ENCODE measurements around the gene DRC3. TPM values are rescaled to one million over a fixed set of nuclear protein-coding genes. Genes with fewer than 3 reads are reported as not detected.
A peak's percentile ranks its signal among the peaks of the same experiment; 100 is the strongest.

The DRC3 gene
- total and polyA plus RNA-seq, 4 donors, result 0.61 to 1.5 (median 1.1) TPM

DNA sequence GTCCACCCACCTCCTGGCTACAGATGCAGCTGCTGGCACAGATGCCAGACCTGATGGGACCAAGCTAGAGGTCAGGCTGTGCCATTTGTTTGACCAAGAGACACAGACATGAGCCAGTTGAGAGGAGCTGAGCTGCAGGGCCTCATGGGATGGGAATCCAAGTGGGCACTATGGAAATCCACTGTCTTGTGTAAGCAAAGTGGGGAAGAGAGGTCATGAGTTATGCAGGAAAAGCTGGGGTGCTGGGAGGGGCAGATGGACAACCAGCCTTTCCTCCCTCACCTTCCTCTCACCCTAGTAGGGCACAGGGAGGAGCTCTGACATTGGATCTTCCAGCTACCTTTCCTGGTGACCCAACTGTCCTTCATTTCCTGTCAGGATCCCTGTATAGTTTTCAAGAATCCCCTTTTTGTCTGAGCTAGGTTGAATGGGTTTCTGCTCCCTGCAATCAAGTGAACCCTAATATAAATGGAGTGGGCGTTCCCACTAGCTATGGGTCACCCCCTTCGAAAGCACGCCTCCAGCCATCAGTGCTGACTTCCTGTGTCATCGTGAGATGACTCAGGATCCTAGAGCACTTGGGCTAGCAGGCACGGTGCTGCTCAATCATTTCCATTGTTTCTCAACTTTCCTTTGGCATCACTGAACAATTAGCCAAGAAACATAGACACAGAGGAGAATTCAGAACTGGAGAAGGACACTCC lies 52.7 kb downstream of the DRC3 start:
- DNase-seq (ENCODE audit: low spot score), result no peak
- no peak overlapping the region for H3K4me3 ChIP-seq (ENCODE audit: low read depth in 1 of 3, low read length in 3 of 3)
- 77% methylated on average over 5 of the region's 5 CpGs for WGBS
- no peaks in the 10 kb centered on the region for H3K9me3 ChIP-seq (ENCODE audit: control insufficient read depth in 4 of 4, low read length in 3 of 4)
- no peak overlapping the region for H3K27ac ChIP-seq (ENCODE audit: low read depth in 1 of 2, low read length in 2 of 2)
- H3K27me3 ChIP-seq (ENCODE audit: control insufficient read depth in 4 of 4, insufficient read depth in 4 of 4, low read length in 3 of 4), result no peaks in the 10 kb centered on the region
- H3K9ac ChIP-seq (ENCODE audit: low read depth in 1 of 2, low read length in 2 of 2), result no peak overlapping the region
- TF ChIP-seq, protein P1, sequence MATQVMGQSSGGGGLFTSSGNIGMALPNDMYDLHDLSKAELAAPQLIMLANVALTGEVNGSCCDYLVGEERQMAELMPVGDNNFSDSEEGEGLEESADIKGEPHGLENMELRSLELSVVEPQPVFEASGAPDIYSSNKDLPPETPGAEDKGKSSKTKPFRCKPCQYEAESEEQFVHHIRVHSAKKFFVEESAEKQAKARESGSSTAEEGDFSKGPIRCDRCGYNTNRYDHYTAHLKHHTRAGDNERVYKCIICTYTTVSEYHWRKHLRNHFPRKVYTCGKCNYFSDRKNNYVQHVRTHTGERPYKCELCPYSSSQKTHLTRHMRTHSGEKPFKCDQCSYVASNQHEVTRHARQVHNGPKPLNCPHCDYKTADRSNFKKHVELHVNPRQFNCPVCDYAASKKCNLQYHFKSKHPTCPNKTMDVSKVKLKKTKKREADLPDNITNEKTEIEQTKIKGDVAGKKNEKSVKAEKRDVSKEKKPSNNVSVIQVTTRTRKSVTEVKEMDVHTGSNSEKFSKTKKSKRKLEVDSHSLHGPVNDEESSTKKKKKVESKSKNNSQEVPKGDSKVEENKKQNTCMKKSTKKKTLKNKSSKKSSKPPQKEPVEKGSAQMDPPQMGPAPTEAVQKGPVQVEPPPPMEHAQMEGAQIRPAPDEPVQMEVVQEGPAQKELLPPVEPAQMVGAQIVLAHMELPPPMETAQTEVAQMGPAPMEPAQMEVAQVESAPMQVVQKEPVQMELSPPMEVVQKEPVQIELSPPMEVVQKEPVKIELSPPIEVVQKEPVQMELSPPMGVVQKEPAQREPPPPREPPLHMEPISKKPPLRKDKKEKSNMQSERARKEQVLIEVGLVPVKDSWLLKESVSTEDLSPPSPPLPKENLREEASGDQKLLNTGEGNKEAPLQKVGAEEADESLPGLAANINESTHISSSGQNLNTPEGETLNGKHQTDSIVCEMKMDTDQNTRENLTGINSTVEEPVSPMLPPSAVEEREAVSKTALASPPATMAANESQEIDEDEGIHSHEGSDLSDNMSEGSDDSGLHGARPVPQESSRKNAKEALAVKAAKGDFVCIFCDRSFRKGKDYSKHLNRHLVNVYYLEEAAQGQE (IDR thresholded peaks at IDR 0.05), result no peak
- TF ChIP-seq HNF4G (IDR thresholded peaks at IDR 0.05), result no peak
- H3K36me3 ChIP-seq (ENCODE audit: control insufficient read depth in 4 of 4, insufficient read depth in 3 of 4, low read depth in 1 of 4, low read length in 3 of 4), result peaks cover 0 to 19% (median 6%) of the 10 kb centered on the region in 4 donors
- H3K4me1 ChIP-seq (ENCODE audit: control insufficient read depth in 4 of 4, insufficient read depth in 4 of 4, low read length in 3 of 4), result peaks cover 0 to 8% (median 4%) of the 10 kb centered on the region in 4 donors

DNA sequence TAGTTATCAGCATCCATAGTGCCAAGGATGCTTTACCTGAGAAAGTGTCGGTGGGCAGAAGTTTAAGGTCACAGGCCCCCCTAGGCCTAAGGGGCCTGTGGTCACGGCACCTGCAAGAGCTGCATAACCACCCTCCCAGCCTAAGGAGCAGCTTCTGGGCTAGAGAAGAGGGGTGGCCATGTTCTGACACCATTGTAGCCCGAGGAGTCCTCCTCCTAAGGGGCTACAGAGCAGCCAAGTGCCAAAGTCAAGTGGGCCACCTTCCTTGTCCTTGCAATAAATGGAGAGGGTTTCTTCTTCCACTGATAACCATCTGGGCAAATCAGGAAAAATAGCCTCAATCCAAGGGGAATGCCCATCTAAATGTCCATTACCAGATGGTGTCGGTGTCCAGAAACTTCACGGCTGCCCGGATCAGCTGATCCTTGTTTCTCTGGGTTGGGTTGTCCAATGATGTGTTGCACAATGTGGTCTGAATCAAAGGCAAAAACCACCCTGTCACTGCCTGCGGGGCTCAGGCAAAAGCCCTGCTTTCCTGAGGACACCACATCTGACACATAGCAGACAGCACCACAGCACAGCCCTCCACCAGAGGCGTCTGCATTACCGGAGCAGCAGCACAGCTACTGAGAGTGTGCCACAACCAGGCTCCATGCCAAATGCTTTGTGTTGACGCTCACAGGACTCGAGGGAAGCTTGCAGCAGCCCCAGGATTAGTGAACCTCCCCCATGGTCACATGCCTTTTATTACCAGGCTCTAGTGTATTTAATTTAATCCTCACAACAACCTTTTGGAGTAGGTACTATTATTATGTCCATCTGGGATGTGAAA lies 53.5 kb downstream of the DRC3 start:
- Histone ChIP-seq H3K36me3 (ENCODE audit: control insufficient read depth in 4 of 4, insufficient read depth in 3 of 4, low read depth in 1 of 4, low read length in 3 of 4) (peaks cover 0 to 15% (median 4%) of the 10 kb centered on the region in 4 donors), H3K27ac (ENCODE audit: low read depth in 1 of 2, low read length in 2 of 2) (no peak overlapping the region)

DNA sequence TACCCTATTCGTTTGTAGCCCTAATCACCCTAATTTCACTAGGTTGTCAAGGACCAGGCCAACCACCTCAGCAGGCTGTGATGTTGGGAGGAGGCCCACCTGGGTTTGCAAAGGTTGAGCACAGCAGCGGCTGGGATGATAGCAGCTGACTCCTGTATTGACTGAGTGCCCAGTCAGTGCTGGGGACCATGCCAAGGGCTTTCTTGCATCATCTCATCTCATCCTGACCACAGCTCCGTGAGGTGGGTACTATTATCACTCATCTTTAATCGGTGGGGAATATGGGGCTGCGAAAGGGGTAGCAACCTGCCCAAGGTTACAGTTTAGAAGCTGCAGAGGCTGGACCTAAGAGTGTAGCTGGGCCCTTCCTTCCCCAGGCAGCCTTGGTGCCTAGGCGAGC lies 54.6 kb downstream of the DRC3 start:
- no peak overlapping the region for H3K27ac ChIP-seq (ENCODE audit: low read depth in 1 of 2, low read length in 2 of 2)
- TF ChIP-seq, protein P2, sequence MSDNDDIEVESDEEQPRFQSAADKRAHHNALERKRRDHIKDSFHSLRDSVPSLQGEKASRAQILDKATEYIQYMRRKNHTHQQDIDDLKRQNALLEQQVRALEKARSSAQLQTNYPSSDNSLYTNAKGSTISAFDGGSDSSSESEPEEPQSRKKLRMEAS (IDR thresholded peaks at IDR 0.05), result no peak
- TF ChIP-seq RXRA (IDR thresholded peaks at IDR 0.05) (peak in 1 of 2 donors; percentile 25), FOXA2 (IDR thresholded peaks at IDR 0.05) (peak; percentile 84), SP1 (IDR thresholded peaks at IDR 0.05) (peak; percentile 10), EGR1 (IDR thresholded peaks at IDR 0.05; ENCODE audit: low read depth in 2 of 2) (no peak), JUND (IDR thresholded peaks at IDR 0.05) (no peak), FOXA1 (IDR thresholded peaks at IDR 0.05) (peak; percentile 60), HNF4G (IDR thresholded peaks at IDR 0.05) (no peak)
- TF ChIP-seq, protein P3, sequence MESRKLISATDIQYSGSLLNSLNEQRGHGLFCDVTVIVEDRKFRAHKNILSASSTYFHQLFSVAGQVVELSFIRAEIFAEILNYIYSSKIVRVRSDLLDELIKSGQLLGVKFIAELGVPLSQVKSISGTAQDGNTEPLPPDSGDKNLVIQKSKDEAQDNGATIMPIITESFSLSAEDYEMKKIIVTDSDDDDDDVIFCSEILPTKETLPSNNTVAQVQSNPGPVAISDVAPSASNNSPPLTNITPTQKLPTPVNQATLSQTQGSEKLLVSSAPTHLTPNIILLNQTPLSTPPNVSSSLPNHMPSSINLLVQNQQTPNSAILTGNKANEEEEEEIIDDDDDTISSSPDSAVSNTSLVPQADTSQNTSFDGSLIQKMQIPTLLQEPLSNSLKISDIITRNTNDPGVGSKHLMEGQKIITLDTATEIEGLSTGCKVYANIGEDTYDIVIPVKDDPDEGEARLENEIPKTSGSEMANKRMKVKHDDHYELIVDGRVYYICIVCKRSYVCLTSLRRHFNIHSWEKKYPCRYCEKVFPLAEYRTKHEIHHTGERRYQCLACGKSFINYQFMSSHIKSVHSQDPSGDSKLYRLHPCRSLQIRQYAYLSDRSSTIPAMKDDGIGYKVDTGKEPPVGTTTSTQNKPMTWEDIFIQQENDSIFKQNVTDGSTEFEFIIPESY (IDR thresholded peaks at IDR 0.05), result no peak
- TF ChIP-seq, protein P4, sequence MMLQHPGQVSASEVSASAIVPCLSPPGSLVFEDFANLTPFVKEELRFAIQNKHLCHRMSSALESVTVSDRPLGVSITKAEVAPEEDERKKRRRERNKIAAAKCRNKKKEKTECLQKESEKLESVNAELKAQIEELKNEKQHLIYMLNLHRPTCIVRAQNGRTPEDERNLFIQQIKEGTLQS (IDR thresholded peaks at IDR 0.05), result peak; percentile 86
- TF ChIP-seq, protein P1 (IDR thresholded peaks at IDR 0.05), result no peak
- H3K4me1 ChIP-seq (ENCODE audit: control insufficient read depth in 4 of 4, insufficient read depth in 4 of 4, low read length in 3 of 4), result peaks cover 0 to 8% (median 4%) of the 10 kb centered on the region in 4 donors
- H3K9ac ChIP-seq (ENCODE audit: low read depth in 1 of 2, low read length in 2 of 2), result no peak overlapping the region
- 61% methylated on average over 6 of the region's 6 CpGs for WGBS
- H3K36me3 ChIP-seq (ENCODE audit: control insufficient read depth in 4 of 4, insufficient read depth in 3 of 4, low read depth in 1 of 4, low read length in 3 of 4), result peaks cover 0 to 5% (median 4%) of the 10 kb centered on the region in 4 donors
- no peak for DNase-seq (ENCODE audit: low spot score)
- H3K27me3 ChIP-seq (ENCODE audit: control insufficient read depth in 4 of 4, insufficient read depth in 4 of 4, low read length in 3 of 4), result no peaks in the 10 kb centered on the region
- no peak overlapping the region for H3K4me3 ChIP-seq (ENCODE audit: low read depth in 1 of 3, low read length in 3 of 3)
- H3K9me3 ChIP-seq (ENCODE audit: control insufficient read depth in 4 of 4, low read length in 3 of 4), result no peaks in the 10 kb centered on the region

More for the DNA sequence above, 53.5 kb downstream of the DRC3 start:
- H3K27me3 ChIP-seq (ENCODE audit: control insufficient read depth in 4 of 4, insufficient read depth in 4 of 4, low read length in 3 of 4), result no peaks in the 10 kb centered on the region
- TF ChIP-seq HNF4G (IDR thresholded peaks at IDR 0.05), result no peak
- TF ChIP-seq RXRA (IDR thresholded peaks at IDR 0.05), result peak in 1 of 2 donors; percentile 7
- DNase-seq (ENCODE audit: low spot score), result no peak
- H3K9ac ChIP-seq (ENCODE audit: low read depth in 1 of 2, low read length in 2 of 2), result no peak overlapping the region
- no peak overlapping the region for H3K4me3 ChIP-seq (ENCODE audit: low read depth in 1 of 3, low read length in 3 of 3)
- WGBS, result 48% methylated on average over 11 of the region's 11 CpGs
- no peaks in the 10 kb centered on the region for H3K9me3 ChIP-seq (ENCODE audit: control insufficient read depth in 4 of 4, low read length in 3 of 4)
- peaks cover 0 to 8% (median 4%) of the 10 kb centered on the region in 4 donors for H3K4me1 ChIP-seq (ENCODE audit: control insufficient read depth in 4 of 4, insufficient read depth in 4 of 4, low read length in 3 of 4)
